H1 (cell line): ENCODE data around the gene ELP4. TPM values are rescaled to one million over a fixed set of nuclear protein-coding genes. Genes with fewer than 3 reads are reported as not detected.

Source experiments
- CTCF ChIA-PET: fragments of 300-600 bp; sonication (Branson Sonifier 250); formaldehyde crosslinking; loops from one replicate; lab custom pipeline; 2021; ENCODE audit not compliant: partially characterized antibody; lab: Charles Lee
- POLR2A ChIA-PET: fragments of 300-600 bp; sonication (Branson Sonifier 250); formaldehyde crosslinking; loops from one replicate; lab custom pipeline; 2021; ENCODE audit warnings: inconsistent platforms; ENCODE audit not compliant: partially characterized antibody; lab: Charles Lee
- DNase-seq, 2 experiments: peaks; one replicate each; pipeline versions ENCODE4 v3.0.0 to v3.0.0-alpha.2; 2010 to 2022; ENCODE audit warnings: low spot score in 2 of 2, low read depth in 1 of 2, mixed read lengths in 1 of 2
- FAIRE-seq: peaks from 2 replicates; lab custom pipeline; 2011; peaks lifted over from hg19 to GRCh38; lab: Jason Lieb, UNC
- H2AFZ ChIP-seq: 2 replicates; pipeline ENCODE4 v1.8.1; 2012; ENCODE audit warnings: low read length, inconsistent platforms
- H2AK5ac ChIP-seq: 2 replicates; pipeline ENCODE4 v1.6.1; 2013; ENCODE audit warnings: low read depth, low read length
- H2BK120ac ChIP-seq: replicated peaks from 2 replicates; pipeline ENCODE3; 2013; ENCODE audit warnings: low read depth, low read length, inconsistent platforms
- H2BK12ac ChIP-seq: 2 replicates; pipeline ENCODE4 v1.6.1; 2013; ENCODE audit warnings: low read depth, low read length
- H2BK15ac ChIP-seq: 2 replicates; pipeline ENCODE4 v1.6.1; 2013; ENCODE audit warnings: low read length
- H2BK20ac ChIP-seq: 2 replicates; pipeline ENCODE4 v1.6.1; 2013; ENCODE audit warnings: low read length
- H2BK5ac ChIP-seq: 2 replicates; pipeline ENCODE4 v1.6.1; 2013; ENCODE audit warnings: low read depth, low read length
- H3K14ac ChIP-seq: 2 replicates; pipeline ENCODE4 v1.6.1; 2013; ENCODE audit warnings: inconsistent platforms; ENCODE audit not compliant: insufficient read length
- H3K18ac ChIP-seq: 2 replicates; pipeline ENCODE4 v1.6.1; 2013; ENCODE audit warnings: low read length; ENCODE audit errors: extremely low read depth
- H3K23ac ChIP-seq: 2 replicates; pipeline ENCODE4 v1.6.1; 2013; ENCODE audit warnings: inconsistent platforms; ENCODE audit not compliant: insufficient read length
- H3K23me2 ChIP-seq: 2 replicates; pipeline ENCODE4 v1.6.1; 2013; ENCODE audit warnings: low read depth, low read length
- H3K27ac ChIP-seq: 2 replicates; pipeline ENCODE4 v1.6.1; 2011; ENCODE audit warnings: low read depth, low read length, inconsistent platforms
- H3K27me3 ChIP-seq, 4 experiments: replicated peaks in 1 of 4; 1 replicate in 1 of 4; 2 replicates in 3 of 4; pipeline versions ENCODE4 v1.6.1 to v1.8.1; 2011 to 2013; ENCODE audit warnings: low read length in 3 of 4, mild to moderate bottlenecking in 3 of 4, inconsistent platforms in 2 of 4, mixed read lengths in 2 of 4, moderate library complexity in 1 of 4; ENCODE audit not compliant: control insufficient read depth in 3 of 4, insufficient read depth in 3 of 4; ENCODE audit errors: extremely low read depth in 1 of 4
- H3K36me3 ChIP-seq, 4 experiments: 2 replicates each; pipeline versions ENCODE4 v1.6.1 to v1.8.1; 2011 to 2013; ENCODE audit warnings: mild to moderate bottlenecking in 4 of 4, low read length in 3 of 4, moderate library complexity in 2 of 4, control low read depth in 1 of 4, inconsistent platforms in 1 of 4; ENCODE audit not compliant: insufficient read depth in 4 of 4, control insufficient read depth in 2 of 4
- H3K4ac ChIP-seq: replicated peaks from 2 replicates; pipeline ENCODE3; 2013; ENCODE audit warnings: low read length, low read depth, mixed read lengths, inconsistent platforms; ENCODE audit not compliant: insufficient read length
- H3K4me1 ChIP-seq, 4 experiments: replicated peaks in 1 of 4; 1 replicate in 1 of 4; 2 replicates in 3 of 4; pipeline versions ENCODE4 v1.6.1 to v1.8.1; 2011 to 2013; ENCODE audit warnings: low read length in 3 of 4, inconsistent platforms in 2 of 4, mixed read lengths in 1 of 4; ENCODE audit not compliant: insufficient read depth in 4 of 4, control insufficient read depth in 3 of 4
- H3K4me2 ChIP-seq, 2 experiments: 2 replicates each; pipeline versions ENCODE4 v1.6.1 to v1.8.1; 2011 to 2013; ENCODE audit warnings: low read depth in 2 of 2, low read length in 2 of 2, control low read depth in 1 of 2, inconsistent platforms in 1 of 2, mild to moderate bottlenecking in 1 of 2; ENCODE audit not compliant: insufficient read depth in 1 of 2
- H3K4me3 ChIP-seq, 4 experiments: fragments of 200-600, 300-600 bp in 1 of 4; sonication (generic), shearing (Covaris generic), sonication (Bioruptor Twin) in 1 of 4; 2 replicates each; pipeline versions ENCODE4 v1.5.1 to v1.8.1; 2011 to 2016; ENCODE audit warnings: low read length in 4 of 4, low read depth in 3 of 4, control low read depth in 2 of 4, inconsistent platforms in 2 of 4, mild to moderate bottlenecking in 2 of 4, mixed read lengths in 1 of 4, moderate library complexity in 1 of 4; ENCODE audit not compliant: insufficient read depth in 2 of 4; ENCODE audit errors: extremely low read depth in 1 of 4
- H3K56ac ChIP-seq: replicated peaks from 2 replicates; pipeline ENCODE3; 2013; ENCODE audit warnings: low read depth, mild to moderate bottlenecking, mixed read lengths, low read length, inconsistent platforms; ENCODE audit not compliant: insufficient read length
- H3K79me1 ChIP-seq: 2 replicates; pipeline ENCODE4 v1.6.1; 2013; ENCODE audit warnings: low read depth, low read length, control low read depth
- H3K79me2 ChIP-seq, 2 experiments: 2 replicates each; pipeline versions ENCODE4 v1.6.1 to v1.8.1; 2012 to 2013; ENCODE audit warnings: low read length in 2 of 2, mild to moderate bottlenecking in 2 of 2, inconsistent platforms in 1 of 2; ENCODE audit not compliant: insufficient read depth in 2 of 2, control insufficient read depth in 1 of 2
- H3K9ac ChIP-seq, 4 experiments: replicated peaks in 1 of 4; 1 replicate in 1 of 4; 2 replicates in 3 of 4; pipeline versions ENCODE4 v1.6.1 to v1.8.1; 2011 to 2013; ENCODE audit warnings: low read depth in 3 of 4, low read length in 3 of 4, control low read depth in 2 of 4, mild to moderate bottlenecking in 2 of 4, moderate library complexity in 2 of 4, inconsistent platforms in 1 of 4; ENCODE audit errors: extremely low read depth in 1 of 4
- H3K9me3 ChIP-seq, 2 experiments: 2 replicates each; pipeline versions ENCODE4 v1.6.1 to v1.8.1; 2012 to 2013; ENCODE audit warnings: mild to moderate bottlenecking in 2 of 2, moderate library complexity in 2 of 2, control low read depth in 1 of 2, inconsistent platforms in 1 of 2, low read depth in 1 of 2, low read length in 1 of 2, mixed read lengths in 1 of 2; ENCODE audit not compliant: insufficient read depth in 2 of 2
- H4K20me1 ChIP-seq, 2 experiments: replicated peaks in 1 of 2; 2 replicates each; pipeline versions ENCODE3 to v1.8.1; 2011 to 2013; ENCODE audit warnings: inconsistent platforms in 2 of 2, low read length in 2 of 2, mild to moderate bottlenecking in 1 of 2; ENCODE audit not compliant: insufficient read depth in 2 of 2, control insufficient read depth in 1 of 2
- H4K5ac ChIP-seq: 2 replicates; pipeline ENCODE4 v1.6.1; 2013; ENCODE audit warnings: low read length, low read depth, mixed read lengths, inconsistent platforms; ENCODE audit not compliant: insufficient read length
- H4K8ac ChIP-seq: 2 replicates; pipeline ENCODE4 v1.8.0; 2013; ENCODE audit warnings: mild to moderate bottlenecking, moderate library complexity, low read length, inconsistent platforms; ENCODE audit not compliant: insufficient read depth; ENCODE audit errors: extremely low read depth
- H4K91ac ChIP-seq: replicated peaks from 2 replicates; pipeline ENCODE3; 2013; ENCODE audit warnings: low read length, mixed read lengths, inconsistent platforms; ENCODE audit not compliant: insufficient read length
- BACH1 ChIP-seq: IDR thresholded peaks from 2 replicates; pipeline ENCODE4 v1.6.1; 2012; ENCODE audit warnings: low read length, improper control_type of control experiment
- CBX5 ChIP-seq: fragments of 300-800, 300-1000 bp; sonication (generic); IDR thresholded peaks from 2 replicates; pipeline ENCODE4 v1.7.1; 2016; ENCODE audit warnings: antibody characterized with exemption, low read length, low read depth
- CBX8 ChIP-seq: fragments of 300-800, 300-1000 bp; sonication (generic); IDR thresholded peaks from 2 replicates; pipeline ENCODE4 v1.7.1; 2016; ENCODE audit warnings: low read depth, low read length, borderline replicate concordance
- CREB1 ChIP-seq: IDR thresholded peaks from 2 replicates; pipeline ENCODE4 v1.6.1; 2012; ENCODE audit warnings: inconsistent platforms
- EGR1 ChIP-seq: IDR thresholded peaks from 2 replicates; pipeline ENCODE4 v1.6.1; 2011; ENCODE audit warnings: low read depth, low read length, borderline replicate concordance
- EZH2 ChIP-seq: fragments of 200-600 bp; sonication (generic); IDR thresholded peaks from 2 replicates; pipeline ENCODE4 v1.7.1; 2012; ENCODE audit warnings: low read depth, mild to moderate bottlenecking, moderate library complexity, low read length, inconsistent platforms; ENCODE audit not compliant: severe bottlenecking
- POLR2A ChIP-seq, 2 experiments: IDR thresholded peaks; 1 replicate in 1 of 2; 2 replicates in 1 of 2; pipeline ENCODE4 v1.6.1; 2011; ENCODE audit warnings: low read depth in 2 of 2, low read length in 2 of 2, mild to moderate bottlenecking in 2 of 2; ENCODE audit errors: control extremely low read depth in 1 of 2
- POLR2AphosphoS5 ChIP-seq: IDR thresholded peaks from 2 replicates; pipeline ENCODE4 v1.6.1; 2011; ENCODE audit warnings: low read depth, low read length
- RAD21 ChIP-seq, 2 experiments: IDR thresholded peaks in 1 of 2; conservative IDR thresholded peaks in 1 of 2; 2 replicates each; pipeline ENCODE4 v1.6.1; 2011; ENCODE audit warnings: low read depth in 2 of 2, low read length in 2 of 2, improper control_type of control experiment in 1 of 2, inconsistent platforms in 1 of 2, mild to moderate bottlenecking in 1 of 2, moderate library complexity in 1 of 2
- RNF2 ChIP-seq: fragments of 200-900, 300-1000 bp; sonication (generic); IDR thresholded peaks from 2 replicates; pipeline ENCODE4 v1.7.1; 2016; ENCODE audit warnings: borderline replicate concordance, low read depth, mild to moderate bottlenecking, antibody characterized with exemption, low read length; ENCODE audit not compliant: poor library complexity, severe bottlenecking; ENCODE audit errors: missing control alignments
- RXRA ChIP-seq: IDR thresholded peaks from 2 replicates; pipeline ENCODE4 v1.6.1; 2011; ENCODE audit warnings: low read depth, mild to moderate bottlenecking, low read length, moderate library complexity; ENCODE audit not compliant: insufficient read depth
- TAF1 ChIP-seq: IDR thresholded peaks from 2 replicates; pipeline ENCODE4 v1.6.1; 2011; ENCODE audit warnings: mild to moderate bottlenecking, low read depth, low read length
- TCF12 ChIP-seq: IDR thresholded peaks from 2 replicates; pipeline ENCODE4 v1.6.1; 2011; ENCODE audit warnings: low read depth, mild to moderate bottlenecking, low read length
- YY1 ChIP-seq: IDR thresholded peaks from 2 replicates; pipeline ENCODE4 v1.6.1; 2011; ENCODE audit warnings: low read depth, mild to moderate bottlenecking, low read length
- WGBS, 2 experiments: shearing (Covaris generic) in 1 of 2; methylation state at CpG; one replicate each; pipeline versions ENCODE4 v1.1.6 to v1.1.7; 2013 to 2015; ENCODE audit warnings: low lambda C conversion rate in 2 of 2, mixed read lengths in 2 of 2, inconsistent platforms in 1 of 2, low coverage in 1 of 2, missing lambda C conversion rate in 1 of 2; ENCODE audit not compliant: insufficient replicate concordance in 2 of 2, insufficient coverage in 1 of 2, insufficient read length in 1 of 2; ENCODE audit errors: extremely low coverage in 1 of 2, missing lambda C conversion rate in 1 of 2; 5-methylcytosine and 5-hydroxymethylcytosine counted together
- polyA plus RNA-seq, 7 experiments: library from polyadenylated mRNA; depleted of rRNA in 3 of 7; stranded (reverse) in 5 of 7; unstranded in 2 of 7; fragments of >200 nt in 5 of 7; fragments of 200-250 nt in 2 of 7; gene quantifications; 1 replicate in 5 of 7; 2 replicates in 1 of 7; 4 replicates in 1 of 7; pipeline versions ENCODE4 v1.2.1 to v1.2.3, GENCODE V29; 2011 to 2013; ENCODE audit warnings: missing spikeins in 2 of 7, mixed read lengths in 2 of 7
- total RNA-seq: library from RNA; stranded (reverse); fragmentation: NEBNext Ultra II Directional; extraction: Animal tissue kit (Norgen Biotek cat#: 25700); gene quantifications from 2 replicates; pipeline ENCODE4 v1.2.1, GENCODE V29; 2021

Gene ELP4
- total and polyA plus RNA-seq, 2 of the 8 experiments (the other 6 are each of a cell fraction or from before 2014, with no cell fraction given), result 14.0 to 18.6 TPM

DNA sequence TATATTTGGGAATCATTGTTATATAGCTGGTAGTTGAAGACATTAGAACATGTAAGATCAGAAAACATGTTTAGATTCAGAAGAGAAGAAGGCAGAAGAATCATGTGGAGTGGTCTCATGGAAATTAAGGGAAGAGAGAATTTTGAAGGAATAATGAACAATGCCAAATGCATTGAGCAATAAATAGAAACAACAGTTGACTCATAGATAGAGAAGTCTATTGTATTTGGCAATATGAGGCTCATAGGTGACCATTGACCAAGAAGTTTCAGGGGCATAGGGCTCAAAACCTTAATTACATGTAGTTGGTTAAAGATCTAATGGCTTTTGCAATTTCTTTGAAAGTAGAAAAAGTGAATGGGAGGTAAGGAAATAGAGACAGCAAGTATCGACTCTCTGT, 177.7 kb downstream of the ELP4 start:
- POLR2A ChIA-PET, result no interaction called here
- no peak for FAIRE-seq
- Histone ChIP-seq H3K18ac (no peak overlapping the region), H3K27me3 (no peaks in the 10 kb centered on the region), H3K79me2 (no peaks in the 10 kb centered on the region), H3K79me1 (no peaks in the 10 kb centered on the region), H3K27ac (no peak overlapping the region), H3K4ac (no peak overlapping the region), H2AFZ (no peak overlapping the region), H3K4me1 (peaks cover 0 to 3% (median under 1%) of the 10 kb centered on the region in 4 experiments; a peak in 2 of 7 replicates), H3K23ac (no peak overlapping the region), H2BK5ac (no peak overlapping the region), H3K9me3 (no peaks in the 10 kb centered on the region), H4K20me1 (no peaks in the 10 kb centered on the region)
- WGBS, 2 experiments, result 94% methylated on average over 1 of the region's 1 CpG; no CpG with 5 or more reads in 1 of the 2 experiments
- TF ChIP-seq TCF12 (no peak), EZH2 (no peak), CBX5 (no peak), CREB1 (no peak), TAF1 (no peak), RAD21 (IDR thresholded peaks at IDR 0.05 in 1 of 2, conservative IDR thresholded peaks at IDR 0.05 in 1 of 2; ENCODE audit: low read depth in 2 of 2, low read length in 2 of 2) (no peak), RXRA (no peak), BACH1 (no peak), YY1 (no peak), RNF2 (no peak), POLR2AphosphoS5 (no peak), EGR1 (no peak), CBX8 (no peak), POLR2A (IDR thresholded peaks at IDR 0.05; ENCODE audit: control extremely low read depth in 1 of 2, low read depth in 2 of 2, low read length in 2 of 2) (no peak)
- TF ChIP-seq, all 59 proteins: peak for 0
- Histone ChIP-seq H3K14ac (no peak overlapping the region), H2BK12ac (no peak overlapping the region), H2AK5ac (no peak overlapping the region), H2BK120ac (no peak overlapping the region), H4K91ac (no peak overlapping the region), H3K36me3 (no peaks in the 10 kb centered on the region), H4K5ac (no peak overlapping the region), H3K56ac (no peak overlapping the region), H3K4me2 (no peak overlapping the region), H4K8ac (no peak overlapping the region), H2BK15ac (no peak overlapping the region), H3K4me3 (no peak overlapping the region), H3K9ac (no peak overlapping the region), H3K23me2 (no peaks in the 10 kb centered on the region), H2BK20ac (no peak overlapping the region)
- CTCF ChIA-PET, result no interaction called here
- no peak for DNase-seq
